A673 (cell line): ENCODE measurements around the gene RPL6.

Source experiments
- EZH2 ChIP-seq: fragments of 200-600 bp; sonication (generic); IDR thresholded peaks from 2 replicates; pipeline ENCODE4 v1.6.1; 2017; ENCODE audit warnings: borderline replicate concordance, low read depth, mild to moderate bottlenecking, mixed read lengths, antibody characterized with exemption, low read length; ENCODE audit not compliant: poor library complexity, severe bottlenecking
- TF ChIP-seq, protein P1 (sequence below): fragments of 300-800, 200-600 bp; sonication (generic); conservative IDR thresholded peaks from 2 replicates; pipeline ENCODE4 v1.5.1; 2017; ENCODE audit warnings: low read depth, mild to moderate bottlenecking, antibody characterized with exemption, low read length, moderate library complexity, mixed read lengths

DNA sequence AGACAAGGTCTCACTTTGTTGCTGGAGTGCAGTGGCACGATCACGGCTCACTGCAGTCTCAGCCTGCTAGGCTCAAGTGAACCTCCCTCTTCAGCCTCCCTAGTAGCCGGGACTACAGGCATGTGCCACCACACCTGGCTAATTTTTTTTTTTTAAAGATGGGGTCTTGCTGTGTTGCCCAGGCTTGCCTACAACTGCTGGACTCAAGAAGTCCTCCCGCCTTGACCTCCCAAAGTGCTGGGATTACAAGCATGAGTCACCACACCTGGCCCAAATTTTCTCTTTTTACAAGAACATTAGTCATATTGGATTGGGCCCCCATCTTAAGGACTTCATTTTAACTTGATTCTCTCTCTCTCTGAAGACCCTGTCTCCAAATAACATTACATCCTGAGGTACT lies 20.2 kb downstream of the RPL6 start:
- TF ChIP-seq, protein P1, sequence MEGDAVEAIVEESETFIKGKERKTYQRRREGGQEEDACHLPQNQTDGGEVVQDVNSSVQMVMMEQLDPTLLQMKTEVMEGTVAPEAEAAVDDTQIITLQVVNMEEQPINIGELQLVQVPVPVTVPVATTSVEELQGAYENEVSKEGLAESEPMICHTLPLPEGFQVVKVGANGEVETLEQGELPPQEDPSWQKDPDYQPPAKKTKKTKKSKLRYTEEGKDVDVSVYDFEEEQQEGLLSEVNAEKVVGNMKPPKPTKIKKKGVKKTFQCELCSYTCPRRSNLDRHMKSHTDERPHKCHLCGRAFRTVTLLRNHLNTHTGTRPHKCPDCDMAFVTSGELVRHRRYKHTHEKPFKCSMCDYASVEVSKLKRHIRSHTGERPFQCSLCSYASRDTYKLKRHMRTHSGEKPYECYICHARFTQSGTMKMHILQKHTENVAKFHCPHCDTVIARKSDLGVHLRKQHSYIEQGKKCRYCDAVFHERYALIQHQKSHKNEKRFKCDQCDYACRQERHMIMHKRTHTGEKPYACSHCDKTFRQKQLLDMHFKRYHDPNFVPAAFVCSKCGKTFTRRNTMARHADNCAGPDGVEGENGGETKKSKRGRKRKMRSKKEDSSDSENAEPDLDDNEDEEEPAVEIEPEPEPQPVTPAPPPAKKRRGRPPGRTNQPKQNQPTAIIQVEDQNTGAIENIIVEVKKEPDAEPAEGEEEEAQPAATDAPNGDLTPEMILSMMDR: no peak
- TF ChIP-seq EZH2: no peak
